CD14-positive monocyte (primary cell): ENCODE results near the gene TAF4. TPM values are rescaled to one million over a fixed set of nuclear protein-coding genes. Genes with fewer than 3 reads are reported as not detected.
A peak's percentile ranks its signal among the peaks of the same experiment; 100 is the strongest.

Experiments
- DNase-seq, 3 donors: peaks; one replicate each; pipeline ENCODE4 v3.0.0-alpha.2; 2011 to 2022
- H2AFZ ChIP-seq: 2 replicates; pipeline ENCODE4 v1.6.0; 2012; ENCODE audit warnings: mild to moderate bottlenecking, low read depth, low read length, inconsistent platforms; ENCODE audit not compliant: insufficient read depth, poor library complexity, severe bottlenecking
- H3K27ac ChIP-seq, 2 donors: 1 replicate in 1 of 2; 2 replicates in 1 of 2; pipeline ENCODE4 v1.5.1; 2012 to 2013; ENCODE audit warnings: low read length in 2 of 2, control low read depth in 1 of 2, inconsistent platforms in 1 of 2, low read depth in 1 of 2, mild to moderate bottlenecking in 1 of 2
- H3K27me3 ChIP-seq, 2 donors: one replicate each; pipeline versions ENCODE4 v1.6.0 to v1.6.1; 2011 to 2013; ENCODE audit warnings: low read length in 2 of 2; ENCODE audit not compliant: control insufficient read depth in 2 of 2, insufficient read depth in 2 of 2
- H3K36me3 ChIP-seq, 2 donors: replicated peaks in 1 of 2; 1 replicate in 1 of 2; 2 replicates in 1 of 2; pipeline versions ENCODE4 v1.5.1 to v1.6.1; 2012 to 2013; ENCODE audit warnings: low read length in 2 of 2, control low read depth in 1 of 2, inconsistent platforms in 1 of 2, mild to moderate bottlenecking in 1 of 2; ENCODE audit not compliant: insufficient read depth in 2 of 2, control insufficient read depth in 1 of 2
- H3K4me1 ChIP-seq, 2 donors: 1 replicate in 1 of 2; 2 replicates in 1 of 2; pipeline versions ENCODE4 v1.5.1 to v1.6.1; 2012 to 2013; ENCODE audit warnings: low read length in 2 of 2, control low read depth in 1 of 2, inconsistent platforms in 1 of 2, mild to moderate bottlenecking in 1 of 2, moderate library complexity in 1 of 2; ENCODE audit not compliant: insufficient read depth in 2 of 2, control insufficient read depth in 1 of 2
- H3K4me2 ChIP-seq: replicated peaks from 2 replicates; pipeline ENCODE3; 2012; ENCODE audit warnings: low read length, moderate library complexity, mild to moderate bottlenecking; ENCODE audit not compliant: poor library complexity, severe bottlenecking; ENCODE audit errors: extremely low read depth
- H3K4me3 ChIP-seq, 3 experiments: fragments of 200-600 bp in 1 of 3; sonication (generic) in 1 of 3; replicated peaks in 1 of 3; 1 replicate in 2 of 3; 2 replicates in 1 of 3; pipeline ENCODE4 v1.5.1; 2011 to 2013; ENCODE audit warnings: low read length in 3 of 3, mild to moderate bottlenecking in 3 of 3, control low read depth in 2 of 3, low read depth in 2 of 3, inconsistent platforms in 1 of 3, moderate library complexity in 1 of 3
- H3K79me2 ChIP-seq: 2 replicates; pipeline ENCODE4 v1.6.0; 2012; ENCODE audit warnings: mild to moderate bottlenecking, control low read depth, inconsistent platforms, low read length, moderate library complexity; ENCODE audit not compliant: insufficient read depth
- H3K9ac ChIP-seq: 2 replicates; pipeline ENCODE4 v1.6.0; 2017; ENCODE audit warnings: low read length, mild to moderate bottlenecking; ENCODE audit not compliant: insufficient read depth, poor library complexity, severe bottlenecking
- H3K9me3 ChIP-seq, 2 donors: replicated peaks in 1 of 2; 1 replicate in 1 of 2; 2 replicates in 1 of 2; pipeline versions ENCODE4 v1.5.1 to v1.6.1; 2012 to 2013; ENCODE audit warnings: low read length in 2 of 2, control low read depth in 1 of 2; ENCODE audit not compliant: control insufficient read depth in 1 of 2, insufficient read depth in 1 of 2
- H4K20me1 ChIP-seq: 2 replicates; pipeline ENCODE4 v1.6.0; 2012; ENCODE audit warnings: mild to moderate bottlenecking, low read length, control low read depth, moderate library complexity; ENCODE audit not compliant: insufficient read depth
- H3K27ac Mint-ChIP-seq, 7 donors: one replicate each; pipeline ENCODE4 v1.8.0; 2020; ENCODE audit warnings: mild to moderate bottlenecking in 7 of 7, mixed read lengths in 7 of 7, moderate library complexity in 6 of 7, inconsistent platforms in 2 of 7
- H3K27me3 Mint-ChIP-seq, 3 donors: one replicate each; pipeline ENCODE4 v1.8.0; 2021 to 2022; ENCODE audit warnings: low read depth in 3 of 3, mild to moderate bottlenecking in 3 of 3, mixed read lengths in 3 of 3, moderate library complexity in 3 of 3, inconsistent platforms in 1 of 3
- H3K36me3 Mint-ChIP-seq, 2 donors: one replicate each; pipeline ENCODE4 v1.8.0; 2020; ENCODE audit warnings: mixed read lengths in 2 of 2, inconsistent platforms in 1 of 2, mild to moderate bottlenecking in 1 of 2
- H3K4me1 Mint-ChIP-seq: one replicate; pipeline ENCODE4 v1.8.0; 2020; ENCODE audit warnings: mild to moderate bottlenecking, mixed read lengths
- H3K4me3 Mint-ChIP-seq, 2 donors: one replicate each; pipeline ENCODE4 v1.8.0; 2020; ENCODE audit warnings: mild to moderate bottlenecking in 2 of 2, mixed read lengths in 2 of 2, moderate library complexity in 1 of 2
- H3K9me3 Mint-ChIP-seq, 7 donors: one replicate each; pipeline ENCODE4 v1.8.0; 2020 to 2022; ENCODE audit warnings: mixed read lengths in 7 of 7, mild to moderate bottlenecking in 6 of 7, moderate library complexity in 6 of 7, inconsistent platforms in 2 of 7
- CTCF ChIP-seq: fragments of 200-600 bp; IDR thresholded peaks from one replicate; pipeline ENCODE4 v1.8.0; 2022; ENCODE audit warnings: antibody characterized with exemption, mild to moderate bottlenecking
- WGBS: methylation state at CpG from one replicate; pipeline ENCODE4 v1.1.5; 2013; ENCODE audit warnings: missing lambda C conversion rate; ENCODE audit not compliant: insufficient coverage; 5-methylcytosine and 5-hydroxymethylcytosine counted together
- intact Hi-C, 2 donors: fragments of 100-400 bp; cut with micrococcal nuclease; formaldehyde crosslinking; loops; one replicate each; pipeline versions ENCODE4 v1.15.0 to v1.15.1; 2023
- polyA plus RNA-seq, 3 donors: library from polyadenylated mRNA; depleted of rRNA in 1 of 3; unstranded in 2 of 3; stranded (reverse) in 1 of 3; fragments of 300-500 nt in 2 of 3; fragments of >200 nt in 1 of 3; fragmentation: Illumina TruSeq in 2 of 3; gene quantifications; 1 replicate in 2 of 3; 2 replicates in 1 of 3; pipeline ENCODE4 v1.2.3, GENCODE V29; 2012 to 2021

TAF4 gene
- polyA plus RNA-seq, 3 donors, result 0.48 to 14.9 (median 0.99) TPM

GRCh38 chr20:62052336-62052841 lies 13.3 kb downstream of the TAF4 start:
- Histone ChIP-seq H3K4me1 (no peaks in the 10 kb centered on the region), H3K36me3 (peaks cover 2 to 13% of the 10 kb centered on the region in 2 donors), H3K27ac (no peak overlapping the region), H3K79me2 (peaks cover 93% of the 10 kb centered on the region), H3K27me3 (no peaks in the 10 kb centered on the region), H3K9ac (no peak overlapping the region), H4K20me1 (peaks cover 100% of the 10 kb centered on the region), H3K4me3 (no peak overlapping the region), H3K9me3 (no peaks in the 10 kb centered on the region), H3K4me2 (no peak overlapping the region), H2AFZ (no peak overlapping the region)
- Mint-ChIP-seq H3K27ac (peak overlapping the region in 2 of 7 donors; percentile 21 to 63), H3K4me3 (no peak overlapping the region), H3K4me1 (peaks cover 9% of the 10 kb centered on the region), H3K36me3 (peaks cover 25 to 47% of the 10 kb centered on the region in 2 donors), H3K9me3 (peaks cover 0 to 3% (median 1%) of the 10 kb centered on the region in 7 donors), H3K27me3 (peaks cover 0 to 2% (median 0%) of the 10 kb centered on the region in 3 donors)
- no peak for DNase-seq
- no peak for TF ChIP-seq CTCF
- WGBS, result 96% methylated on average over 11 of the region's 13 CpGs
- intact Hi-C loops, result no loop called here

- Mint-ChIP-seq H3K36me3 (peaks cover 25 to 47% of the 10 kb centered on the region in 2 donors), H3K27me3 (peaks cover 0 to 2% (median 0%) of the 10 kb centered on the region in 3 donors), H3K27ac (peak overlapping the region in 2 of 7 donors; percentile 31 to 48), H3K4me1 (peaks cover 6% of the 10 kb centered on the region), H3K9me3 (peaks cover 0 to 3% (median 1%) of the 10 kb centered on the region in 7 donors), H3K4me3 (no peak overlapping the region)
- Histone ChIP-seq H3K9ac (no peak overlapping the region), H3K9me3 (no peaks in the 10 kb centered on the region), H3K4me1 (no peaks in the 10 kb centered on the region), H3K4me2 (no peak overlapping the region), H3K4me3 (no peak overlapping the region), H3K79me2 (peaks cover 92% of the 10 kb centered on the region), H3K27me3 (no peaks in the 10 kb centered on the region), H3K27ac (no peak overlapping the region), H2AFZ (no peak overlapping the region), H3K36me3 (peaks cover 2 to 13% of the 10 kb centered on the region in 2 donors), H4K20me1 (peaks cover 100% of the 10 kb centered on the region)
- no peak for TF ChIP-seq CTCF
- WGBS, result 85% methylated on average over 17 of the region's 17 CpGs
- intact Hi-C loops, result no loop called here
- no peak for DNase-seq
These were observed 14.0 kb downstream of the TAF4 start for GRCh38 chr20:62051546-62052255.
